ENCODE measurements around the gene CPA2. TPM values are rescaled to one million over a fixed set of nuclear protein-coding genes. Genes with fewer than 3 reads are reported as not detected.
"Not testable (repeated sequence)": the region's sequence is repeated elsewhere in the genome, so short reads cannot be mapped to it uniquely, and the experiment has no call there.

The CPA2 gene
- total RNA-seq, 1 donor from 2014 or later = 0.82 TPM

GRCh38 chr7:130305433-130306042, 38.9 kb downstream of the CPA2 start:
- H3K4me1 ChIP-seq = no peaks in the 10 kb centered on the region
- H3K36me3 ChIP-seq = no peaks in the 10 kb centered on the region
- peaks cover 6% of the 10 kb centered on the region for H3K9me3 Mint-ChIP-seq
- no peaks in the 10 kb centered on the region for H3K27me3 ChIP-seq
- H3K27me3 Mint-ChIP-seq (ENCODE audit: insufficient read depth, low read depth) = peaks cover 11% of the 10 kb centered on the region
- H3K4me3 ChIP-seq = no peak overlapping the region
- H4K20me1 ChIP-seq (ENCODE audit: low read depth) = no peaks in the 10 kb centered on the region
- H3K79me2 ChIP-seq (ENCODE audit: low read depth) = no peaks in the 10 kb centered on the region
- H3K9ac ChIP-seq = no peak overlapping the region
- DNase-seq (ENCODE audit: low spot score) = no peak
- peak overlapping the region; percentile 50 for H2AFZ ChIP-seq (replicated peaks)
- no peaks in the 10 kb centered on the region for H3K9me3 ChIP-seq (ENCODE audit: low read depth)
- H3K27ac ChIP-seq = no peak overlapping the region
- H3K4me3 Mint-ChIP-seq = no peak overlapping the region
- no peak for TF ChIP-seq EZH2phosphoT487 (IDR thresholded peaks at IDR 0.05)
- no peak for TF ChIP-seq EZH2 (IDR thresholded peaks at IDR 0.05)
- no peak for TF ChIP-seq CTCF (IDR thresholded peaks at IDR 0.05)
- no peaks in the 10 kb centered on the region for H3F3A ChIP-seq (ENCODE audit: low read depth)
- no peaks in the 10 kb centered on the region for H3K36me3 Mint-ChIP-seq
- peaks cover 3% of the 10 kb centered on the region for H3K4me1 Mint-ChIP-seq
- no peak overlapping the region for H3K4me2 ChIP-seq
- no peak overlapping the region for H3K27ac Mint-ChIP-seq

GRCh38 chr7:130309986-130310385, 43.3 kb downstream of the CPA2 start:
- H3K27me3 ChIP-seq = no peaks in the 10 kb centered on the region
- peaks cover 8% of the 10 kb centered on the region for H3K27me3 Mint-ChIP-seq (ENCODE audit: insufficient read depth, low read depth)
- no peaks in the 10 kb centered on the region for H3K4me1 Mint-ChIP-seq
- H3K36me3 ChIP-seq = no peaks in the 10 kb centered on the region
- no peak overlapping the region for H3K4me2 ChIP-seq
- H3F3A ChIP-seq (ENCODE audit: low read depth) = no peaks in the 10 kb centered on the region
- no peak overlapping the region for H3K4me3 Mint-ChIP-seq
- no peaks in the 10 kb centered on the region for H3K36me3 Mint-ChIP-seq
- H3K79me2 ChIP-seq (ENCODE audit: low read depth) = no peaks in the 10 kb centered on the region
- H3K27ac ChIP-seq = no peak overlapping the region
- H3K4me3 ChIP-seq = no peak overlapping the region
- DNase-seq (ENCODE audit: low spot score) = no peak
- H3K9me3 Mint-ChIP-seq = peaks cover 12% of the 10 kb centered on the region
- no peak overlapping the region for H3K27ac Mint-ChIP-seq
- H3K9me3 ChIP-seq (ENCODE audit: low read depth) = no peaks in the 10 kb centered on the region
- H3K4me1 ChIP-seq = no peaks in the 10 kb centered on the region
- no peak overlapping the region for H2AFZ ChIP-seq (replicated peaks)
- TF ChIP-seq EZH2 (IDR thresholded peaks at IDR 0.05) = no peak
- no peak overlapping the region for H3K9ac ChIP-seq
- H4K20me1 ChIP-seq (ENCODE audit: low read depth) = no peaks in the 10 kb centered on the region

- Mint-ChIP-seq H3K27ac (no peak overlapping the region), H3K9me3 (peaks cover 15% of the 10 kb centered on the region), H3K27me3 (ENCODE audit: insufficient read depth, low read depth) (peaks cover 10% of the 10 kb centered on the region), H3K36me3 (no peaks in the 10 kb centered on the region), H3K4me1 (peaks cover 6% of the 10 kb centered on the region), H3K4me3 (no peak overlapping the region)
- H3K4me3 ChIP-seq = no peak overlapping the region
- no peaks in the 10 kb centered on the region for H4K20me1 ChIP-seq (ENCODE audit: low read depth)
- no peaks in the 10 kb centered on the region for H3K27me3 ChIP-seq
- no peaks in the 10 kb centered on the region for H3K79me2 ChIP-seq (ENCODE audit: low read depth)
- H3K9me3 ChIP-seq (ENCODE audit: low read depth) = no peaks in the 10 kb centered on the region
- no peaks in the 10 kb centered on the region for H3K36me3 ChIP-seq
- no peak overlapping the region for H2AFZ ChIP-seq (replicated peaks)
- no peaks in the 10 kb centered on the region for H3F3A ChIP-seq (ENCODE audit: low read depth)
- TF ChIP-seq CTCF (IDR thresholded peaks at IDR 0.05) (no peak), EZH2 (IDR thresholded peaks at IDR 0.05) (no peak), EZH2phosphoT487 (IDR thresholded peaks at IDR 0.05) (no peak)
- no peak overlapping the region for H3K27ac ChIP-seq
- no peaks in the 10 kb centered on the region for H3K4me1 ChIP-seq
- H3K4me2 ChIP-seq = no peak overlapping the region
- no peak overlapping the region for H3K9ac ChIP-seq
- DNase-seq (ENCODE audit: low spot score) = no peak
Observed at GRCh38 chr7:130314305-130314704, 47.6 kb downstream of the CPA2 start.

- no peak overlapping the region for H3K27ac ChIP-seq
- DNase-seq (ENCODE audit: low spot score) = no peak
- H2AFZ ChIP-seq (replicated peaks) = no peak overlapping the region
- no peak overlapping the region for H3K9ac ChIP-seq
- H3F3A ChIP-seq (ENCODE audit: low read depth) = no peaks in the 10 kb centered on the region
- no peaks in the 10 kb centered on the region for H3K79me2 ChIP-seq (ENCODE audit: low read depth)
- H3K9me3 ChIP-seq (ENCODE audit: low read depth) = no peaks in the 10 kb centered on the region
- peaks cover 4% of the 10 kb centered on the region for H3K27me3 Mint-ChIP-seq (ENCODE audit: insufficient read depth, low read depth)
- no peak overlapping the region for H3K4me3 ChIP-seq
- TF ChIP-seq CTCF (IDR thresholded peaks at IDR 0.05) (no peak), EZH2phosphoT487 (IDR thresholded peaks at IDR 0.05) (no peak), EZH2 (IDR thresholded peaks at IDR 0.05) (no peak)
- H3K36me3 Mint-ChIP-seq = no peaks in the 10 kb centered on the region
- peaks cover 5% of the 10 kb centered on the region for H3K9me3 Mint-ChIP-seq
- H3K4me2 ChIP-seq = no peak overlapping the region
- H3K36me3 ChIP-seq = no peaks in the 10 kb centered on the region
- no peaks in the 10 kb centered on the region for H3K27me3 ChIP-seq
- no peaks in the 10 kb centered on the region for H3K4me1 ChIP-seq
- H3K27ac Mint-ChIP-seq = no peak overlapping the region
- no peak overlapping the region for H3K4me3 Mint-ChIP-seq
- H4K20me1 ChIP-seq (ENCODE audit: low read depth) = no peaks in the 10 kb centered on the region
- peaks cover 16% of the 10 kb centered on the region for H3K4me1 Mint-ChIP-seq
Observed at GRCh38 chr7:130319541-130319940, 52.9 kb downstream of the CPA2 start.

GRCh38 chr7:130321542-130322229, 55.0 kb downstream of the CPA2 start:
- H3K9ac ChIP-seq; H3K79me2 ChIP-seq (ENCODE audit: low read depth); H4K20me1 ChIP-seq (ENCODE audit: low read depth); H3K27ac Mint-ChIP-seq; H3K4me2 ChIP-seq; H2AFZ ChIP-seq (replicated peaks); H3K4me3 Mint-ChIP-seq; H3K4me3 ChIP-seq; H3K27me3 Mint-ChIP-seq (ENCODE audit: insufficient read depth, low read depth); H3K9me3 Mint-ChIP-seq; DNase-seq (ENCODE audit: low spot score); H3K27ac ChIP-seq; H3K36me3 ChIP-seq; H3K4me1 ChIP-seq; H3K9me3 ChIP-seq (ENCODE audit: low read depth); H3K36me3 Mint-ChIP-seq; H3K27me3 ChIP-seq; H3F3A ChIP-seq (ENCODE audit: low read depth): not testable (repeated sequence)
- peaks cover 16% of the 10 kb centered on the region for H3K4me1 Mint-ChIP-seq
